Breast epithelium (tissue), 4 donors: ENCODE results near the gene SPHK2. TPM values are rescaled to one million over a fixed set of nuclear protein-coding genes. Genes with fewer than 3 reads are reported as not detected.

ENCODE experiments used
- DNase-seq, 2 donors: peaks; one replicate each; pipeline ENCODE4 v3.0.0-alpha.2; 2019; ENCODE audit warnings: low spot score in 2 of 2
- H3K27ac ChIP-seq, 2 donors: fragments of 200-600 bp; sonication (generic) in 1 of 2; one replicate each; pipeline ENCODE4 v1.5.1; 2016 to 2019; ENCODE audit warnings: mild to moderate bottlenecking in 1 of 2
- H3K27me3 ChIP-seq, 2 donors: fragments of 200-600 bp; sonication (generic) in 1 of 2; one replicate each; pipeline versions ENCODE4 v1.5.1 to v1.6.0; 2017 to 2019; ENCODE audit warnings: control low read depth in 1 of 2, mild to moderate bottlenecking in 1 of 2
- H3K36me3 ChIP-seq: fragments of 200-600 bp; one replicate; pipeline ENCODE4 v1.5.1; 2019
- H3K4me1 ChIP-seq, 2 donors: fragments of 200-600 bp; sonication (generic); one replicate each; pipeline ENCODE4 v1.5.1; 2016 to 2019; ENCODE audit warnings: control low read depth in 1 of 2
- H3K4me3 ChIP-seq, 3 donors: fragments of 200-600 bp; sonication (generic); 1 replicate in 2 of 3; 2 replicates in 1 of 3; pipeline ENCODE4 v1.5.1; 2016 to 2019; ENCODE audit warnings: mild to moderate bottlenecking in 3 of 3, moderate library complexity in 2 of 3
- H3K9me3 ChIP-seq, 2 donors: fragments of 200-600 bp; sonication (generic) in 1 of 2; one replicate each; pipeline ENCODE4 v1.5.1; 2016 to 2019; ENCODE audit warnings: control low read depth in 1 of 2
- POLR2A ChIP-seq: fragments of 450-650 bp; IDR thresholded peaks from one replicate; pipeline ENCODE4 v1.6.1; 2016; ENCODE audit warnings: antibody characterized with exemption, mild to moderate bottlenecking, moderate library complexity
- POLR2AphosphoS5 ChIP-seq, 3 donors: sonication (generic); formaldehyde crosslinking; IDR thresholded peaks; one replicate each; pipeline ENCODE4 v1.6.1; 2017; ENCODE audit warnings: antibody characterized with exemption in 3 of 3
- intact Hi-C: fragments of 100-400 bp; cut with DNase I; formaldehyde crosslinking; loops from one replicate; pipeline ENCODE4 v1.15.1; 2023; ENCODE audit warnings: low total_unique reads
- total RNA-seq, 3 donors: library from RNA; depleted of rRNA; stranded (reverse); fragments of >200 nt; gene quantifications; one replicate each; pipeline ENCODE4 v1.1.0, GENCODE V29; 2016
- TF ChIP-seq, protein P1 (sequence below), 3 donors: fragments of 450-650 bp; IDR thresholded peaks; one replicate each; pipeline ENCODE4 v1.5.1; 2016 to 2017; ENCODE audit warnings: antibody characterized with exemption in 3 of 3, mild to moderate bottlenecking in 3 of 3, moderate library complexity in 3 of 3

The SPHK2 gene
- total RNA-seq, 3 donors from 2014 or later: 7.4 to 10.8 (median 10.5) TPM

DNA sequence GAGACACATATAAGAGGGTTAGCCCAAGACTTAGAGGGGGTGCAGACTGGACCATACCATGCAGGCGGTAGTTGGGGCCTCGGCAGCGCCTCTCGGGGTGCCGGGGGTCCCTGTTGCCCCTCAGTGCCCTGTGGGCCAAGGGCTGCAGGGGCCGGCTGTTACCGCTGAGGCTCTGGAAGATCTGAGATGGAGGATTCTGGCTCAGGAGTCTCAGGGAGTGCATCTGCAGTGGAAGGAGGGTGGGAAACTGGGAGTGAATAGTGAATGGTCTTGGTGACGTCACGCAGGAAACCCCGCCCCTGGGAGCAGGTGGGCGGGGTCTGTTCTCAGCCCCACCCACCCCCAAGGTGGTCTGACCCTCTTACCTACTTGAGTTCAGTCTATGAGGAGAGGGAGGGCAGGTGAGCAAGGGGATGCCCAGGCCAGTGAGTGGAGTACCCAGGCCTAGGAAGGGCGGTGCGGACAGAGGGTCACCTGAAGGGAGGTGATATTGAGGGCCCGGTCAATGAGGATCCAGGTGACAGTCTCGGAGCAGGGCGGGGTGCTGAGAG, 19.6 kb downstream of the SPHK2 start:
- peak in 1 of 2 donors; percentile 39 for DNase-seq
- TF ChIP-seq, protein P1, sequence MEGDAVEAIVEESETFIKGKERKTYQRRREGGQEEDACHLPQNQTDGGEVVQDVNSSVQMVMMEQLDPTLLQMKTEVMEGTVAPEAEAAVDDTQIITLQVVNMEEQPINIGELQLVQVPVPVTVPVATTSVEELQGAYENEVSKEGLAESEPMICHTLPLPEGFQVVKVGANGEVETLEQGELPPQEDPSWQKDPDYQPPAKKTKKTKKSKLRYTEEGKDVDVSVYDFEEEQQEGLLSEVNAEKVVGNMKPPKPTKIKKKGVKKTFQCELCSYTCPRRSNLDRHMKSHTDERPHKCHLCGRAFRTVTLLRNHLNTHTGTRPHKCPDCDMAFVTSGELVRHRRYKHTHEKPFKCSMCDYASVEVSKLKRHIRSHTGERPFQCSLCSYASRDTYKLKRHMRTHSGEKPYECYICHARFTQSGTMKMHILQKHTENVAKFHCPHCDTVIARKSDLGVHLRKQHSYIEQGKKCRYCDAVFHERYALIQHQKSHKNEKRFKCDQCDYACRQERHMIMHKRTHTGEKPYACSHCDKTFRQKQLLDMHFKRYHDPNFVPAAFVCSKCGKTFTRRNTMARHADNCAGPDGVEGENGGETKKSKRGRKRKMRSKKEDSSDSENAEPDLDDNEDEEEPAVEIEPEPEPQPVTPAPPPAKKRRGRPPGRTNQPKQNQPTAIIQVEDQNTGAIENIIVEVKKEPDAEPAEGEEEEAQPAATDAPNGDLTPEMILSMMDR (IDR thresholded peaks at IDR 0.05): no peak
- TF ChIP-seq POLR2A: no peak
- TF ChIP-seq POLR2AphosphoS5 (IDR thresholded peaks at IDR 0.05): no peak
- no peaks in the 10 kb centered on the region for H3K9me3 ChIP-seq
- peak overlapping the region; percentile 63 to 88 (median 77) for H3K4me3 ChIP-seq
- H3K4me1 ChIP-seq: peaks cover 0 to 3% of the 10 kb centered on the region in 2 donors
- no peaks in the 10 kb centered on the region for H3K36me3 ChIP-seq
- H3K27me3 ChIP-seq: no peaks in the 10 kb centered on the region
- H3K27ac ChIP-seq: peak overlapping the region; percentile 99
- intact Hi-C loops: no loop called here

DNA sequence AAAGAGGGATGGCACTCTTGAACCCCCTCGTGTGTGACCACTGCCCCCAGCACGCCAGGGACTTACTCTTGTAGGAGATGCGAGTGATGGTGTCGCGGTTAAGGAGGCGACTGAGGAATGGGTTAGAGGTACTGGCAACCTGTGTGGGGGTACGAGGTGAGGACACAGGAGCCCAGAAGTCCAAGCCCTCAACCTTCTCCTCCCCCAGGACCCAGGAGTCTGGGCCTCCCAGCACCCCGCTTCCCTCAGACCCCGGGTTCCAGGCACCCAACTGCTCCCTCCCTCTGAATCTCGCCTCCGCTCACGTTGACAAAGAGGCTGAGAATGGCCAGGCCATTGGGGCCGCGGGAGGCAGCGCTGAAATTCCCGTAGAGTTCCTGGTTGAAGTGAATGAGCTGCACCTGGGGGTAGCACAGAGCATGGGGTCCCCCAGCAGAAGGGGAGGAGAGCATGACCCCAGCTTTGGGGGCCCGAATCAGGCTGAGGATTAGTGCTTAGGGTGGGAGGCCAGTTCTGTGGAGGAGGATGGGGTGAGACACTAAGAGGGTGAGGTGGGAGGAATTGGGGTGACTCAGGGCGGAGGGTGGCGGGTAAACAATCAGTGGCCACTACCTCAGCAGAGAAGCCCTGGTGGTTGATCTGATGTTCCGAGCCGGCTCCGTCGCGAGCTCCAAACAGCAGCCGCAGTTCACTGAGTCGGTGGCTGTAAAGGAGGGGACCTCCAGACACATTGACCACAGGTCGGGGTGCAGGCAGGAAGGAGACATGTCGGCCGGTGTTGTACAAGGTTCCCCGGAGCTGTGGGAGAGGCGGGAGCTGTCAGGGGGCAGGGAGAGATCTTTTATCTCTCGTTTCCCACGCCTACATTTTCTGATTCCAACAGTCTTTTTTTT, 20.4 kb downstream of the SPHK2 start:
- H3K27ac ChIP-seq: peak overlapping the region; percentile 25 to 99
- no peaks in the 10 kb centered on the region for H3K9me3 ChIP-seq
- TF ChIP-seq, protein P1 (IDR thresholded peaks at IDR 0.05): no peak
- TF ChIP-seq POLR2AphosphoS5 (IDR thresholded peaks at IDR 0.05) (no peak), POLR2A (no peak)
- intact Hi-C loops: loop anchor here (5.0 kb wide), 1 partner anchor 1128 kb away; the partner anchor contains the start of gene AP2A1
- H3K4me1 ChIP-seq: peaks cover 0 to 4% of the 10 kb centered on the region in 2 donors
- no peak for DNase-seq
- H3K4me3 ChIP-seq: no peak overlapping the region
- H3K36me3 ChIP-seq: no peaks in the 10 kb centered on the region
- H3K27me3 ChIP-seq: no peaks in the 10 kb centered on the region

DNA sequence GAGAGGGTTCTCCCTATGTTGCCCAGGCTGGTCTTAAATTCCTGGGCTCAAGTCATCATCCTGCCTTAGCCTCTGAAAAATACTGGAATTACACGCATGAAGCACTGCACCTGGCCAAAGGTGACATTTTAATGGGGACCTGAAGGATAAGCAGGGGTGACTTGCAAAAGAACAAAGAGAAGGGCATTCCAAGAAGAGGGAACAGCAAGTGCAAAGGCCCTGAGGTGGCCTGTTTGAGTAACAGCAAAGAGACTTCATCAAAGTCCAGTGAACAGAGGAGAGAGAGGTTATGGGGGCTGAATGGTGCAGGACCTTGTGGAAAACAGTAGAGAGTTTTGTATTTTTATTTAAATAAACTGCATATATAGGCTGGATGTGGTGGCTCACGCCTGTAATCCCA, 22.5 kb downstream of the SPHK2 start:
- TF ChIP-seq POLR2A: no peak
- TF ChIP-seq, protein P1 (IDR thresholded peaks at IDR 0.05): no peak
- no peak for TF ChIP-seq POLR2AphosphoS5 (IDR thresholded peaks at IDR 0.05)
- Histone ChIP-seq H3K4me3 (no peak overlapping the region), H3K4me1 (peaks cover 0 to 4% of the 10 kb centered on the region in 2 donors), H3K9me3 (no peaks in the 10 kb centered on the region), H3K27ac (no peak overlapping the region), H3K36me3 (no peaks in the 10 kb centered on the region), H3K27me3 (no peaks in the 10 kb centered on the region)
- intact Hi-C loops: loop anchor here (5.0 kb wide), 1 partner anchor 1125 kb away; the partner anchor contains the start of gene AP2A1
- DNase-seq: no peak

GRCh38 chr19:48642862-48643261, 23.6 kb downstream of the SPHK2 start:
- Histone ChIP-seq H3K27ac (no peak overlapping the region), H3K4me1 (peaks cover 0 to 4% of the 10 kb centered on the region in 2 donors), H3K4me3 (no peak overlapping the region), H3K27me3 (no peaks in the 10 kb centered on the region), H3K9me3 (no peaks in the 10 kb centered on the region), H3K36me3 (no peaks in the 10 kb centered on the region)
- intact Hi-C loops: loop anchor here (5.0 kb wide), 1 partner anchor 1124 kb away; the partner anchor contains the start of gene AP2A1
- DNase-seq: no peak
- TF ChIP-seq, protein P1 (IDR thresholded peaks at IDR 0.05): no peak
- TF ChIP-seq POLR2AphosphoS5 (IDR thresholded peaks at IDR 0.05): no peak
- TF ChIP-seq POLR2A: no peak

DNA sequence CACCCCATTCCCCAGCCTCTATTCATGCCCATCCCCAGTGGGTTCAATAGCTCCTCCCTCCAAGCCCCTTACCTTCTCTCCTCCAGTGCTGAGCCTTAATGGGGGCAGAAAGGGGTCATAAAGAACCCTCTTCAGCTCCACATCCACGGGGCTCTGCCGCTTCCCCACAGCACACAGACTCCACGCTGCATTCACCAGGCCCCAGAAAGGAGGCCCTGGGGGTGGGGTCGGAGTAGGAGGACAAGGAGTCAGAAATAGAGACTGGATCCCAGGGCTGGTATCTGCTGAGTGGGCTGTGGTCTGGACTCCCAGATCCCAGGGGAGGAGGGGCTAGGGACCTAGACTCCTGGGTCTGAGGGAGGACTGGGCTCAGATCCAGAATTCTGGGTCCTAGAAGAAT, 25.0 kb downstream of the SPHK2 start:
- DNase-seq: no peak
- intact Hi-C loops: loop anchor here (5.0 kb wide), 1 partner anchor 1123 kb away; the partner anchor contains the start of gene AP2A1
- no peak overlapping the region for H3K27ac ChIP-seq
- H3K4me1 ChIP-seq: peaks cover 0 to 4% of the 10 kb centered on the region in 2 donors
- no peaks in the 10 kb centered on the region for H3K27me3 ChIP-seq
- no peak for TF ChIP-seq POLR2A
- TF ChIP-seq, protein P1 (IDR thresholded peaks at IDR 0.05): no peak
- TF ChIP-seq POLR2AphosphoS5 (IDR thresholded peaks at IDR 0.05): no peak
- no peaks in the 10 kb centered on the region for H3K9me3 ChIP-seq
- no peaks in the 10 kb centered on the region for H3K36me3 ChIP-seq
- H3K4me3 ChIP-seq: peak overlapping the region in 2 of 3 donors; percentile 57 to 68
